ENCODE data around the gene MIDN. TPM values are rescaled to one million over a fixed set of nuclear protein-coding genes. Genes with fewer than 3 reads are reported as not detected.
A peak's percentile ranks its signal among the peaks of the same experiment; 100 is the strongest.

MIDN gene
- total RNA-seq, 1 experiment from 2014 or later = 7.2 TPM

DNA sequence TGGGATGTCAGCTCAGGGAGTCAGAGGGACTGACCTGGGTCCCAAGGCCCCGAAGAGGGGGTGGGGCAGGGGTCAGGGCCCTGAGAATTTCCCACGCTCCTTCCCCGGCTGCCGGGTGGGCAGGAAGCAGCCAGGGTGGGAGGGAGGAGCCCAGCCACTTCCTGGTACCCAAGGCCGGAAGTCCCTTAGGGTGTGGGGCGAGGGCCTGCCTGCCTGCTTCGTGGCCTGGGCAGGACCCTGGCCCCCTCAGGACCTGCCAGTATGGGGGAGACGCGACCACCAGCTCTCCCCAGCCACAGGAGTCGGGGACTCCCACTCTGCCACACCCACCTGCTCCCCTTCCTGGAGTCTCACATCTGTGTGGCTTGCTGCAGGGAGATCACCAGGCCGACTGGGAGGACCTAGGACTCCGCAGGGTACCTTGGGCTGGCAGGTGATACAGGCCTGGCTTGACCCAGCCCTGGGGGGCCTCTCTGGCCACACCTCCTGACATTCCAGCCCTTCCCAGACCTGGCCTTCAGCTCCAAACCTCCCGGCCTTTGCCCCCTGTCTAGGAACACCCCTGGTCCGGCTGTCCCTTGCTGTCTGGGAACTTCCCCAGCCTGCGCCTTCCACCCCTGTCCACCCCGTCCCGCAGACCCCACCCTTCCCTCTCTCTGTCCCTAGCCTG lies 11.0 kb downstream of the MIDN start:
- peak; percentile 83 to 84 for DNase-seq (ENCODE audit: low read depth in 1 of 2, low spot score in 2 of 2)
- H3K27me3 ChIP-seq (replicated peaks) = no peaks in the 10 kb centered on the region
- H3K4me3 ChIP-seq = no peak overlapping the region
- H3K4me1 ChIP-seq (replicated peaks) = peaks cover 78% of the 10 kb centered on the region
- no peaks in the 10 kb centered on the region for H3K9me3 ChIP-seq (replicated peaks)
- peaks cover 51% of the 10 kb centered on the region for H3K36me3 ChIP-seq
- peak overlapping the region; percentile 80 for H3K27ac ChIP-seq

DNA sequence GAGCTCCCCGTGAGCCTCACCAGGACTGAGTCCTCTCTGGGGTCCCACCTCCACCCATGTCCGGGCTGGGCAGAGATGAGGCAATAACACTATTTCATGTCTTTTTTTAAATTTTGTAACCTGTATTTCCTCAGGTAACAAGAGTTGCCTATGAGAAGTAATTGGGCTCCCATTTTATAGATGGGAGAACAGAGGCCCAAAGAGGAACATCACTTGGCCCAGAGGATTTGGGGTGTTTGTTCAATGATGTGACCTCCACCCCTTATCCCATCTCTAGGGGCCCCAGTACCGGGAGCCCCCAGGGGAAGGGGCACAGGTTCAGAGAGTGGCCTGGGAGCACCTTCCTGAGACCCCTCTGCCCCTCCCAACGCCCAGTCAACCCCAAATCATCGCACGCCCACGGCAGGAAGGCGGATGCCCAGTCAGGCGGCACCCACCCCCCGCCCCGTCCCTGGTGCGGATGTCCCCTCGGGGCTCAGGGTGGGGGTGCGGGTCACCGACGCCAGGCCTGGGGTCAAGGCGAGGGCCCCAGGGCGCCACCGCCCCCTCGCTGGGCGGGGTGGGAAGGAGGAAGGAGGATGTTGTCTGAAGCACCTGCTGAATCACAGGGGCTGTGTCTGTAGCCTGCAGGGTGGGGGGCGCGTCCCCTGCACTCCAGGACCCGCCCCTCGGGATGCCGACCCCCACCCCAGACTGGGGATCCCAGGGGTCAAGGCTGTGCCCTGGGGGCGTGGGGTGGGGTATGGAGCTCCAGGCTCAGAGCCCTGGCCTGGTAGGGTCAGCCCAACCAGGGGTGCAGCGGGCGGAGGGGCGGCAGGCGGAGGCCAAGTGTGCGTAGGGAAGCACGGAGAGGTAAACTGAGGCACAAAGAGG lies 11.7 kb downstream of the MIDN start:
- DNase-seq (ENCODE audit: low read depth in 1 of 2, low spot score in 2 of 2) = no peak
- Histone ChIP-seq H3K36me3 (peaks cover 44% of the 10 kb centered on the region), H3K9me3 (replicated peaks) (no peaks in the 10 kb centered on the region), H3K27me3 (replicated peaks) (no peaks in the 10 kb centered on the region), H3K27ac (peak overlapping the region; percentile 80), H3K4me3 (peak overlapping the region; percentile 47), H3K4me1 (replicated peaks) (peaks cover 78% of the 10 kb centered on the region)

DNA sequence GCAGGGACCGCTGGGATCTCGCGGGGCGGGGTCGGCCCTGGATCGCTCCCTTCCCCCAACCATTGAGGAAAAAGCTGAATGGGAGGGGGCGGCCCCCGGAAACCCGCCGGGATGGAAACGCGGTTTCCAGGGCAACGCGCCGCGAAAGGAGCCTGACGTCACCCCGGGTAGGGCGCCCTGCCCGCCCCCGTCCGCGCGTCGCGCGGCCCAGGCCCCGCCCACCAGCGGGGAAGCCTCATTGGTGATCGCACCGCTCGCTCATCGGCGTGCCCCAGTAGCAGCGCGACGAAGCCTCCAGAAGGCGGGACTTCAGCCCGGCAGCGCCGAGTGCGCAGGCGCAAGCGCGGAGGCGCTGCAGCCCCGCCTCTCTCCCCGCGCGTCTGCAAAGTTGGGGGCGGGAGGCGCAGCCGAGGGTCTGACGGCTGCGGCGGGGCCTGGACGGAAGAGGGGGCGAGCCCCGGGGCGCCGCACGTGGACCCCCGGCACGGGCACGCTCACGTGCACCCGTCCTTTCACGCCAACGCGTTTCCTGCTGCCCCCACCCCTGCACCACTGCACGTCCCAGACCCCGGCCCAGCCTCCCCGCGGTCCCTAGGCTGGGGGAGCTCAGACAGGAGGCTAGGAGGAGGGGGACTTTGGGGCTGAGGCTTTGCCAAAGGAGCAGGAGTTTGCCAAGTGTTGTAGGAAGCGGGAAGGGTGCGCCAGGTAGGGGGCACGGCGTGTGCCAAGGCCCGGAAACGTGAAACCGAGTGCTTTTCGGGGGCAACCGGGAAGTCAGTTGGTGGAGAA lies 12.6 kb downstream of the MIDN start:
- H3K27me3 ChIP-seq (replicated peaks) = no peaks in the 10 kb centered on the region
- H3K4me1 ChIP-seq (replicated peaks) = peaks cover 76% of the 10 kb centered on the region
- H3K27ac ChIP-seq = peak overlapping the region; percentile 80
- no peaks in the 10 kb centered on the region for H3K9me3 ChIP-seq (replicated peaks)
- peaks cover 35% of the 10 kb centered on the region for H3K36me3 ChIP-seq
- DNase-seq (ENCODE audit: low read depth in 1 of 2, low spot score in 2 of 2) = peak; percentile 93 to 97
- peak overlapping the region; percentile 47 for H3K4me3 ChIP-seq

DNA sequence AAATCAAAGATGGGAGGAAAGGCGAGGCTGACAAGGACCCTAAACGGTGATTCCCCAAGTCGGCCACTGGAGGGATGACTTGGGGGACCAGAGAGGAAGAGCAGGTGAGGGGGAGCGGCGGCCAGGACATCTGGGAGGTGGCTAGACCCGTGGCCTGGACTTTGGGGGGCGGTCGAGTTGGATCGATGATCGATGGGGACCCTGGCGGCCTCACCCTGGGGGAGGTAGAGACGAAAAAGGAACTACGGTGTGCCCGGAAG lies 13.1 kb downstream of the MIDN start:
- Histone ChIP-seq H3K4me1 (replicated peaks) (peaks cover 80% of the 10 kb centered on the region), H3K27me3 (replicated peaks) (no peaks in the 10 kb centered on the region), H3K36me3 (peaks cover 30% of the 10 kb centered on the region), H3K27ac (peak overlapping the region; percentile 68), H3K9me3 (replicated peaks) (no peaks in the 10 kb centered on the region), H3K4me3 (peak overlapping the region; percentile 47)
- DNase-seq (ENCODE audit: low read depth in 1 of 2, low spot score in 2 of 2) = no peak

DNA sequence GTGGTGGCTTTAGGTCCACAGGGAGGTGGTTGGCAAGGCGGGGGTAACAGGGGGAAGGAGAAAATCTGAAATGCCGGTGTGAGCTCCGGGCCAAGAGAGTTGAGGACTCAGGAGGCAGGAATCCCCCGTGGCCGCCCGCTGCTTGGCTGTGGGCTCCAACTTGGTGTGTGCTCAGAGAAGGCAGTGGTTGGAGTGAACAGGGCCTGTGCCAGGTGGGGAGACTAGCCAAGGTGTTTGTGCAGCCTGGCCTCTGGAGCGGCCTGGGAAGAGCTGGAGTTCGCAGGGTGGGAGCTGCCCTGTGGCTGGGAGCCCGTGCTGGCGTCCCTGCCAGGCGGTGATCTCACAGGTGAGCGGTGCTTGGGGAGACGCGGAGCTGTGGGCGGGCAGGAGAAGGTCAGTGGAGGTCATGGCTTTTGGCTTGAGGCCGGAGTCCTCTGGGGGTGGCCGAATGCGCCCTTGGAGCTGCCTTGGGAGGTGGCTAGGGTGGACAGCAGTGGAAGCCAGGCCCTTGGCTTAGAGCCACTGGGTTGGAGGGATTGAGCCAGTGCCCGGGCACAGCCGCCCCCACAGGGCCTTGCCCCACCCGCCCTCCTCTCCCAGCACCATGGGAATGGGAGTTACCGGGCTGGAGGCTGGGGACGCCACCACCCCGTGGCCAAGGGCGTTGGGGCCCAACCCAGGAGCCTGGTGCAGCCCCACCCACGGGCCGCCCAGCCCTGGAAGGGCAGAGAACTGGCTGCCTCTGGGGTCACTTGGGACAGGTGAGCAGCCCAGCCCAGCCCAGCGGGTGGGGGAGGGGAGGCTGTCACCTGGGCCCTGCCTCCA lies 13.6 kb downstream of the MIDN start:
- Histone ChIP-seq H3K4me3 (peak overlapping the region; percentile 47; the same call in 1 of the 2 replicates), H3K4me1 (replicated peaks) (peaks cover 80% of the 10 kb centered on the region), H3K9me3 (replicated peaks) (no peaks in the 10 kb centered on the region), H3K27me3 (replicated peaks) (no peaks in the 10 kb centered on the region), H3K27ac (no peak overlapping the region), H3K36me3 (peaks cover 25% of the 10 kb centered on the region)
- DNase-seq (ENCODE audit: low read depth in 1 of 2, low spot score in 2 of 2) = no peak

DNA sequence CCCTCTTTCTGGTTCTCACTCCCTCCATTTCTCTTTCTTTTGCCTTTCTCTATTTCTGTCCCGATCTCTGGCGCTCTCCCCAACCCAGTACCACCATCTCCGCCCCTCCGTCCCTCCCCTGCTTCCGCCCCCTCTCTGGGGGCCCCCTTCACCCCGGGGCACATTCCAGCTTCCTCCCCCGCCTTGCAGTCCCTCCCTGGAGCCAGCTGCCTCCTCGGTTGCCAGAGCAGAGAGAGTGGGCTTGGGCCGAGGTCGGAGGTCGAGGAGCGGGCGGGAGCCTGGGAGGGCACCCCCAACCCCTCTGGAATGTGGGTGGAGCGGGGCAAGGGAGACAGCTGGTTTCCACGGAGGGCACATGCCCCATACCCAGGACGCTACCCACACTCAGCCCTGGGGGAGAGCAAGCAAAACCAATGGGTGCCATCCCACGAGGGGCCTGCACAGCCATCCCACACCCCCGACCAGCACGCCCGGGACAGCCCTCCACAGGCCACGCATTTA lies 14.3 kb downstream of the MIDN start:
- Histone ChIP-seq H3K36me3 (peaks cover 18% of the 10 kb centered on the region), H3K4me3 (no peak overlapping the region), H3K4me1 (replicated peaks) (peaks cover 82% of the 10 kb centered on the region), H3K9me3 (replicated peaks) (no peaks in the 10 kb centered on the region), H3K27me3 (replicated peaks) (no peaks in the 10 kb centered on the region), H3K27ac (no peak overlapping the region)
- no peak for DNase-seq (ENCODE audit: low read depth in 1 of 2, low spot score in 2 of 2)

DNA sequence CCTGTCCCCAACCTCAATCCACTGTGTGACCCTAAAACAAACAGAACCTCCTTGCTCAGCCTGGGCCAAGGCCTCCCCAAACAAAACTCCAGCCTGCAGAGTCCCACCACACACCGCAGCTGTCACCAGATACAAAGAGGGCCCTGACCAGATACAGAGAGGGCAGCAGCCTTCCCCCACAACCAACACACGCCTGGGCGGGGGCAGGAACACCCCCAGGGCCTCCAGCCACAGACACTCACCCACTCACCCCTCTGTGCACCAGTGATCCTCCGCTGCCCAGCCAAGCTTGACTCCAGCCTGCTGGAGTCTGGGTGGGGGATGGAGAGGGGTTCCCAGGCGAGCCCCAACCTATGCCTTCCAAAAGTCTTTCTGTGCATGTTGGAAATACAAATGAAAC lies 14.8 kb downstream of the MIDN start:
- H3K4me1 ChIP-seq (replicated peaks) = peaks cover 80% of the 10 kb centered on the region
- peaks cover 13% of the 10 kb centered on the region for H3K36me3 ChIP-seq
- no peak overlapping the region for H3K4me3 ChIP-seq
- H3K27ac ChIP-seq = no peak overlapping the region
- H3K27me3 ChIP-seq (replicated peaks) = no peaks in the 10 kb centered on the region
- DNase-seq (ENCODE audit: low read depth in 1 of 2, low spot score in 2 of 2) = no peak
- no peaks in the 10 kb centered on the region for H3K9me3 ChIP-seq (replicated peaks)

DNA sequence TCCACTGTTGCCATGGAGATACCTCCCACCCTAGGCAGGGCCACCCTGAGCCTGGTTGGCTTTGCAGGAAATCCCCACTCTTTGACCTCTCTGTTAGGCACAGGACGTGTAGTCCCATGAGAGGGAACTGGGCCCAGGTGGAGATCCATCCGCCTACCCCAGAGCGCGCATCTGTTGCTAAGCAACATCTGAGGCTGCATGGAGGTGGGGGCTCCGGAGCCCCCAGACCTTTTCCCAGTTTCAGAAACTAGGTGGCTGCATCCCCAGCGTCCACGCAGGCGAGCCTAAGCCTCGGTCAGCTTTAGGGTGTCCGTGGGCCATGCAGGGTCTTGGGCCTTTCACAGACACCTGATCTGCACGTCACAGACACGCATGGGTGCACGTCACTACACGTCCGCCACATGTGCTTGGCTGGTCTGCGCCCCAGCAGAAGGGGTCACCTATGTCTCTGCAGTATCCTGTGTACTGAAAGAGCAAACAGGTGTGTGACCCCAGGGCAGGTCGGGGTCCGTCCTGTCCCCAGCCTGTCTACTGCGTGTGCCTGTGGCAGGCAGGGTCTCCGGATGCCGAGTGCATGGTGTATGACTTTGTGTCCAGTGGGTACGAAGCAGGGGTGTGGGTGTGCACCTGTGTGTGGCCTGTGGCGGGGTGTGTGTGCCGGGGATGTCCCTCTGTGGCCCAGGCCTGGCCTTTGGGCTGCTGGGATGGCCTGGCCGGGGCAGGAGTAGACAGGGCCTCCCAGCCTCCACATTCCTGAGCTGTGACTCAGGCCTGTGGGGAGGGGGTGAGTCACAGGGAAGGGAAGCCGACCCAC lies 16.6 kb downstream of the MIDN start:
- H3K36me3 ChIP-seq = peaks cover 9% of the 10 kb centered on the region
- no peaks in the 10 kb centered on the region for H3K27me3 ChIP-seq (replicated peaks)
- H3K4me1 ChIP-seq (replicated peaks) = peaks cover 77% of the 10 kb centered on the region
- H3K9me3 ChIP-seq (replicated peaks) = no peaks in the 10 kb centered on the region
- no peak overlapping the region; the same call in 1 of the 2 replicates for H3K4me3 ChIP-seq
- peak overlapping the region; percentile 50 for H3K27ac ChIP-seq
- peak; percentile 97 for DNase-seq (ENCODE audit: low read depth in 1 of 2, low spot score in 2 of 2)

DNA sequence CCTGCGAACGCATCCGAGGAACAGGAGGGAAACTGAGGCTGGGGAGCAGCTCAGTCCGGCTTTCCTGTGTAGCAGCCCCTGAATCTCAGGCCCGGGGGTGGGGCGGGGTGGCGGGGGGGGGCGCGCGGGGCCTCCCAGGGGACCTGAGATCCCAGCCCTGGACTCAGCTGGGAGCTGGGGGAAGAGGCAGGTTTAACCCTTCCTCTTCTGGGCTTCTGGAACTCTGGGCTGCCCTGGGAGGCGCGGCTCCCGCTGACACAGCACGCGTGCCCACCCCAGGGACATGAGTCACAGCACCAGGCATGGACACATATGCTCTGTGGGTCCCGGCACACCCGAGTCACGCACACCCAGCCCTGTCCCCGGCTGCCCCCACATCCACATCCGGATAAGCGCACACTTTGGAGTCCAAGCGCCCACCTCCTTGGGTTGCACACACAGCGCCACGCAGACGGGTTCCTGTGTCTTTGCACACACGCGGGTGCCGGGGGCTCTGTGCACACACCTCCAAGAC lies 17.3 kb downstream of the MIDN start:
- Histone ChIP-seq H3K4me3 (peak overlapping the region; percentile 46), H3K27ac (peak overlapping the region; percentile 74), H3K27me3 (replicated peaks) (no peaks in the 10 kb centered on the region), H3K4me1 (replicated peaks) (peaks cover 77% of the 10 kb centered on the region), H3K36me3 (peaks cover 15% of the 10 kb centered on the region), H3K9me3 (replicated peaks) (no peaks in the 10 kb centered on the region)
- DNase-seq (ENCODE audit: low read depth in 1 of 2, low spot score in 2 of 2) = peak in 1 of 2 experiments; percentile 98

DNA sequence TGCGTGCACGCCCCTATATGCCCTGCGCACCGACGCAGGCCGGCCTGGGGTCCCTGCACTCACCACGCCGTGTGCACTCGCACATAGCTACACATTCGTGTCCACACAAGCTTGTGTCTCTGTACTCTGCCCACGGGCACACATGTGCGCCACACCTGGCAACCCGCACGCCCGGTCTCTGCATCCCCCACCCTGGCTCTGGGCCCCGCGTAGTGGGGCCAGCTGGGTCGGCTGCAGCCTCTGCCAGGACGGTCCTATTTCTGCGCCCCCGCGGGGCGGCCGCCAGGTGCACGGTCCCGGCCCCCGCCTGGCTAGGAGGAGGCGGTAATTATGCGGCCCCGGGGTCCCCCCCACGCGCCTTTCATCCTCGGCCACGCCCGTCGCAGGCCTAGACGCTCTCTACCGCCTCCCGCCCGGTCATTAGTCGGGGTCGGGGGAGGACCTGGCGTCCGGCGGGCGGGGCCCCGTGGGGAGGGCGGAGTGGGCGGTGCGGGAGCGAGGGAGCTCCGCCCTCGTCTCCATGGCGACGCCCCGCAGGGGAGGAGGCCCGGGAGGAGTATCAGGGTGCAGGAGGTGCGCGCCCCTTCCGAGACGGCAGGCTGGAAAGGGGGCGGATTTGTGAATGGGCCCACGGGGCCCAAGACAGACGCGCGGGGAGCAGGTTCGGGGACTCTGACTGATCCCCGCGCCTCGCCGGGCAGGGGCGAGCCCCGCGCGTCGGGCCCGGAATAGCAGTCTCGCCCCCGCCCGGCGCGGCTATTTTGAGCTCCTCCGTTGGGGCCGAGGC lies 17.9 kb downstream of the MIDN start:
- Histone ChIP-seq H3K4me3 (peak overlapping the region; percentile 46), H3K9me3 (replicated peaks) (no peaks in the 10 kb centered on the region), H3K27ac (peak overlapping the region; percentile 74), H3K27me3 (replicated peaks) (no peaks in the 10 kb centered on the region), H3K4me1 (replicated peaks) (peaks cover 77% of the 10 kb centered on the region), H3K36me3 (peaks cover 22% of the 10 kb centered on the region)
- DNase-seq (ENCODE audit: low read depth in 1 of 2, low spot score in 2 of 2) = peak; percentile 93 to 98

DNA sequence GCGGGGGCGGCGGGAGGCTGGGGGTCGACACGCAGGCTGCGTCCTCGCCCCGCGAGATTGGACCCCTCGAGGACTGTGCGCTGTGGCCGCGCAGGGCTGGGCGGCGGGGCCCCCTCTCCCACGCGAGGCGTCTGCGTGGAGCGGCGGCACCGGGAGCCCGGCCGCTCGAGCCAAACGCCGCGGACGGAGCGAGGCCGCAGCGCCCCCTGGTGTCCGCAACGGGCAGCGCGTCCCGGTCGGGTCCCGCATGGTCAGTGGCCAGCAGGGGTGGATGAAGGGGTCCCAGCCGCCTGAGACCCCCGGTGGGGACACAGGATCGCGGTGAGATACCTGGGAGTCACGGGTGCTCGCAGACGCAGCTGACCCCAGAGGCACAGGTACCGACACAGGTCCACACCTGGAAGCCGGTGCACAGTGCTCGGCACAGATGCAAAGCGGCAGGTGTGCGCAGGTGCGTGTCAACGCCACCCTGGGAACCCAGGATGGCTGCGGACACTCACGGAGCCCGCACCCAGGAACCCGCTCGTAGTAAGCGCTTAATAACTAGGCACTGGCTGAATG lies 18.6 kb downstream of the MIDN start:
- H3K9me3 ChIP-seq (replicated peaks) = no peaks in the 10 kb centered on the region
- no peaks in the 10 kb centered on the region for H3K27me3 ChIP-seq (replicated peaks)
- H3K4me3 ChIP-seq = peak overlapping the region; percentile 46
- peak overlapping the region; percentile 74; the same call in 1 of the 2 replicates for H3K27ac ChIP-seq
- H3K36me3 ChIP-seq = peaks cover 28% of the 10 kb centered on the region
- no peak for DNase-seq (ENCODE audit: low read depth in 1 of 2, low spot score in 2 of 2)
- peaks cover 70% of the 10 kb centered on the region for H3K4me1 ChIP-seq (replicated peaks)

Measured in SJSA1 (cell line).